ENCODE measurements around the gene ZNF568. TPM values are rescaled to one million over a fixed set of nuclear protein-coding genes. Genes with fewer than 3 reads are reported as not detected.

The ZNF568 gene
- total and polyA plus RNA-seq, 2 donors, result 6.4 to 7.4 TPM

GRCh38 chr19:36986601-36987000 lies 70.5 kb downstream of the ZNF568 start:
- Histone ChIP-seq H3K4me1 (ENCODE audit: control insufficient read depth in 2 of 2, insufficient read depth in 2 of 2, low read length in 2 of 2) (no peaks in the 10 kb centered on the region), H3K9me3 (ENCODE audit: control insufficient read depth in 2 of 2, insufficient read depth in 1 of 2, low read length in 1 of 2) (peaks cover 3 to 7% of the 10 kb centered on the region in 2 donors), H3K27ac (ENCODE audit: low read depth in 1 of 2, low read length in 1 of 2) (no peak overlapping the region), H3K27me3 (ENCODE audit: control insufficient read depth in 2 of 2, insufficient read depth in 1 of 2, low read length in 1 of 2) (no peaks in the 10 kb centered on the region), H3K4me3 (ENCODE audit: low read length in 2 of 2) (no peak overlapping the region), H3K36me3 (ENCODE audit: control insufficient read depth in 2 of 2, insufficient read depth in 2 of 2, low read length in 1 of 2) (no peaks in the 10 kb centered on the region)
- DNase-seq (ENCODE audit: low read depth in 6 of 9, low spot score in 9 of 9), result no peak
- 87% methylated on average over 7 of the region's 7 CpGs for WGBS

GRCh38 chr19:36987091-36987490 lies 71.0 kb downstream of the ZNF568 start:
- 77% methylated on average over 3 of the region's 3 CpGs for WGBS
- Histone ChIP-seq H3K4me1 (ENCODE audit: control insufficient read depth in 2 of 2, insufficient read depth in 2 of 2, low read length in 2 of 2) (no peaks in the 10 kb centered on the region), H3K9me3 (ENCODE audit: control insufficient read depth in 2 of 2, insufficient read depth in 1 of 2, low read length in 1 of 2) (peaks cover 3 to 7% of the 10 kb centered on the region in 2 donors), H3K36me3 (ENCODE audit: control insufficient read depth in 2 of 2, insufficient read depth in 2 of 2, low read length in 1 of 2) (no peaks in the 10 kb centered on the region), H3K27me3 (ENCODE audit: control insufficient read depth in 2 of 2, insufficient read depth in 1 of 2, low read length in 1 of 2) (no peaks in the 10 kb centered on the region), H3K4me3 (ENCODE audit: low read length in 2 of 2) (no peak overlapping the region), H3K27ac (ENCODE audit: low read depth in 1 of 2, low read length in 1 of 2) (no peak overlapping the region)
- DNase-seq (ENCODE audit: low read depth in 6 of 9, low spot score in 9 of 9), result no peak

GRCh38 chr19:36997152-36997842 lies 81.2 kb downstream of the ZNF568 start:
- no peaks in the 10 kb centered on the region for H3K27me3 ChIP-seq (ENCODE audit: control insufficient read depth in 2 of 2, insufficient read depth in 1 of 2, low read length in 1 of 2)
- no peak for DNase-seq (ENCODE audit: low read depth in 6 of 9, low spot score in 9 of 9)
- H3K4me1 ChIP-seq (ENCODE audit: control insufficient read depth in 2 of 2, insufficient read depth in 2 of 2, low read length in 2 of 2), result no peaks in the 10 kb centered on the region
- H3K36me3 ChIP-seq (ENCODE audit: control insufficient read depth in 2 of 2, insufficient read depth in 2 of 2, low read length in 1 of 2), result no peaks in the 10 kb centered on the region
- no peak overlapping the region for H3K4me3 ChIP-seq (ENCODE audit: low read length in 2 of 2)
- H3K27ac ChIP-seq (ENCODE audit: low read depth in 1 of 2, low read length in 1 of 2), result no peak overlapping the region
- 93% methylated on average over 8 of the region's 8 CpGs for WGBS
- H3K9me3 ChIP-seq (ENCODE audit: control insufficient read depth in 2 of 2, insufficient read depth in 1 of 2, low read length in 1 of 2), result peaks cover 1 to 3% of the 10 kb centered on the region in 2 donors

GRCh38 chr19:36997843-36998235 lies 81.7 kb downstream of the ZNF568 start:
- Histone ChIP-seq H3K36me3 (ENCODE audit: control insufficient read depth in 2 of 2, insufficient read depth in 2 of 2, low read length in 1 of 2) (no peaks in the 10 kb centered on the region), H3K4me1 (ENCODE audit: control insufficient read depth in 2 of 2, insufficient read depth in 2 of 2, low read length in 2 of 2) (no peaks in the 10 kb centered on the region), H3K9me3 (ENCODE audit: control insufficient read depth in 2 of 2, insufficient read depth in 1 of 2, low read length in 1 of 2) (peaks cover 1 to 3% of the 10 kb centered on the region in 2 donors), H3K27ac (ENCODE audit: low read depth in 1 of 2, low read length in 1 of 2) (no peak overlapping the region), H3K27me3 (ENCODE audit: control insufficient read depth in 2 of 2, insufficient read depth in 1 of 2, low read length in 1 of 2) (no peaks in the 10 kb centered on the region), H3K4me3 (ENCODE audit: low read length in 2 of 2) (no peak overlapping the region)
- DNase-seq (ENCODE audit: low read depth in 6 of 9, low spot score in 9 of 9), result no peak
- 91% methylated on average over 7 of the region's 7 CpGs for WGBS

GRCh38 chr19:36999313-36999712 lies 83.2 kb downstream of the ZNF568 start:
- WGBS, result 96% methylated on average over 2 of the region's 2 CpGs
- Histone ChIP-seq H3K4me1 (ENCODE audit: control insufficient read depth in 2 of 2, insufficient read depth in 2 of 2, low read length in 2 of 2) (no peaks in the 10 kb centered on the region), H3K9me3 (ENCODE audit: control insufficient read depth in 2 of 2, insufficient read depth in 1 of 2, low read length in 1 of 2) (peaks cover 2 to 5% of the 10 kb centered on the region in 2 donors), H3K27me3 (ENCODE audit: control insufficient read depth in 2 of 2, insufficient read depth in 1 of 2, low read length in 1 of 2) (no peaks in the 10 kb centered on the region), H3K36me3 (ENCODE audit: control insufficient read depth in 2 of 2, insufficient read depth in 2 of 2, low read length in 1 of 2) (no peaks in the 10 kb centered on the region), H3K27ac (ENCODE audit: low read depth in 1 of 2, low read length in 1 of 2) (no peak overlapping the region), H3K4me3 (ENCODE audit: low read length in 2 of 2) (no peak overlapping the region)
- no peak for DNase-seq (ENCODE audit: low read depth in 6 of 9, low spot score in 9 of 9)

GRCh38 chr19:37007587-37008220 lies 91.6 kb downstream of the ZNF568 start:
- Histone ChIP-seq H3K4me3 (ENCODE audit: low read length in 2 of 2) (peak overlapping the region; percentile 3 to 26), H3K27me3 (ENCODE audit: control insufficient read depth in 2 of 2, insufficient read depth in 1 of 2, low read length in 1 of 2) (no peaks in the 10 kb centered on the region), H3K36me3 (ENCODE audit: control insufficient read depth in 2 of 2, insufficient read depth in 2 of 2, low read length in 1 of 2) (no peaks in the 10 kb centered on the region), H3K9me3 (ENCODE audit: control insufficient read depth in 2 of 2, insufficient read depth in 1 of 2, low read length in 1 of 2) (peaks cover 15 to 54% of the 10 kb centered on the region in 2 donors), H3K27ac (ENCODE audit: low read depth in 1 of 2, low read length in 1 of 2) (no peak overlapping the region), H3K4me1 (ENCODE audit: control insufficient read depth in 2 of 2, insufficient read depth in 2 of 2, low read length in 2 of 2) (no peaks in the 10 kb centered on the region)
- peak in 7 of 9 donors; percentile 6 to 29 (median 9) for DNase-seq (ENCODE audit: low read depth in 6 of 9, low spot score in 9 of 9)
- WGBS, result 39% methylated on average over 48 of the region's 48 CpGs

GRCh38 chr19:37009871-37010270 lies 93.7 kb downstream of the ZNF568 start:
- no peaks in the 10 kb centered on the region for H3K27me3 ChIP-seq (ENCODE audit: control insufficient read depth in 2 of 2, insufficient read depth in 1 of 2, low read length in 1 of 2)
- no peaks in the 10 kb centered on the region for H3K4me1 ChIP-seq (ENCODE audit: control insufficient read depth in 2 of 2, insufficient read depth in 2 of 2, low read length in 2 of 2)
- H3K27ac ChIP-seq (ENCODE audit: low read depth in 1 of 2, low read length in 1 of 2), result no peak overlapping the region
- H3K4me3 ChIP-seq (ENCODE audit: low read length in 2 of 2), result no peak overlapping the region
- 95% methylated on average over 28 of the region's 28 CpGs for WGBS
- no peaks in the 10 kb centered on the region for H3K36me3 ChIP-seq (ENCODE audit: control insufficient read depth in 2 of 2, insufficient read depth in 2 of 2, low read length in 1 of 2)
- peaks cover 25 to 72% of the 10 kb centered on the region in 2 donors for H3K9me3 ChIP-seq (ENCODE audit: control insufficient read depth in 2 of 2, insufficient read depth in 1 of 2, low read length in 1 of 2)
- no peak for DNase-seq (ENCODE audit: low read depth in 6 of 9, low spot score in 9 of 9)

- Histone ChIP-seq H3K9me3 (ENCODE audit: control insufficient read depth in 2 of 2, insufficient read depth in 1 of 2, low read length in 1 of 2) (peaks cover 31 to 88% of the 10 kb centered on the region in 2 donors), H3K36me3 (ENCODE audit: control insufficient read depth in 2 of 2, insufficient read depth in 2 of 2, low read length in 1 of 2) (no peaks in the 10 kb centered on the region), H3K4me3 (ENCODE audit: low read length in 2 of 2) (no peak overlapping the region), H3K4me1 (ENCODE audit: control insufficient read depth in 2 of 2, insufficient read depth in 2 of 2, low read length in 2 of 2) (no peaks in the 10 kb centered on the region), H3K27ac (ENCODE audit: low read depth in 1 of 2, low read length in 1 of 2) (no peak overlapping the region), H3K27me3 (ENCODE audit: control insufficient read depth in 2 of 2, insufficient read depth in 1 of 2, low read length in 1 of 2) (no peaks in the 10 kb centered on the region)
- 98% methylated on average over 41 of the region's 41 CpGs for WGBS
- DNase-seq (ENCODE audit: low read depth in 6 of 9, low spot score in 9 of 9), result no peak
Observed at GRCh38 chr19:37012093-37012745, 96.1 kb downstream of the ZNF568 start.

GRCh38 chr19:37014456-37014855 lies 98.3 kb downstream of the ZNF568 start:
- H3K27me3 ChIP-seq (ENCODE audit: control insufficient read depth in 2 of 2, insufficient read depth in 1 of 2, low read length in 1 of 2), result no peaks in the 10 kb centered on the region
- H3K4me3 ChIP-seq (ENCODE audit: low read length in 2 of 2), result no peak overlapping the region
- H3K9me3 ChIP-seq (ENCODE audit: control insufficient read depth in 2 of 2, insufficient read depth in 1 of 2, low read length in 1 of 2), result peaks cover 24 to 72% of the 10 kb centered on the region in 2 donors
- no peak overlapping the region for H3K27ac ChIP-seq (ENCODE audit: low read depth in 1 of 2, low read length in 1 of 2)
- no peak for DNase-seq (ENCODE audit: low read depth in 6 of 9, low spot score in 9 of 9)
- H3K36me3 ChIP-seq (ENCODE audit: control insufficient read depth in 2 of 2, insufficient read depth in 2 of 2, low read length in 1 of 2), result no peaks in the 10 kb centered on the region
- WGBS, result 92% methylated on average over 23 of the region's 23 CpGs
- H3K4me1 ChIP-seq (ENCODE audit: control insufficient read depth in 2 of 2, insufficient read depth in 2 of 2, low read length in 2 of 2), result no peaks in the 10 kb centered on the region

Measured in thymus (tissue), 11 donors.